ENCODE measurements around the gene NACA2.

The NACA2 gene

DNA sequence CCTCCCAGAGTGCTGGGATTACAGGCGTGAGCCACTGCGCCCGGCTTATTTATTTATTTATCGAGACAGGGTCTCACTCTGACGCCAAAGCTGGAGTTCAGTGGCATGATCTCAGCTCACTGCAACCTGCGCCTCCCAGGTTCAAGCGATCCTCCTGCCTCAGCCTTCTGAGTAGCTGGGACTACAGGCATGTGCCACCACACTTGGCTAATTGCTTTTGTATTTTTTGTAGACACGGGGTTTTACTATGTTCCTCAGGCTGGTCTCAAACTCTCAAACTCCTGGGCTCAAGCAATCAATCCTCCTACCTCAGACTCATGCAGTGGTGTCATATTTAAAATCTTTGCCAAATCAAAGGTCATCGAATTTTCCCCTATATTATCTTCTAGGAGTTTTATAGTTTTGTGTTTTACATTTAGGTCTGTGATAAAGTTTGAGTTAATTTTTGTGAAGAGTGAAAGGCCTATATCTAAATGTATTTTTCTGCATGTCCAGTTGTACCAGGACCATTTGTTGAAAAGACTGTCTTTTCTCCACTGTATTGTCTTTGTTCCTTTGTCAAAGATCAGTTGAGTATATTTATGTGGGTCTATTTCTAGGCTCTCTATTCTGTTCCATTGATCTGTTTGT, 47.1 kb downstream of the NACA2 start:
- DNase-seq: no peak

DNA sequence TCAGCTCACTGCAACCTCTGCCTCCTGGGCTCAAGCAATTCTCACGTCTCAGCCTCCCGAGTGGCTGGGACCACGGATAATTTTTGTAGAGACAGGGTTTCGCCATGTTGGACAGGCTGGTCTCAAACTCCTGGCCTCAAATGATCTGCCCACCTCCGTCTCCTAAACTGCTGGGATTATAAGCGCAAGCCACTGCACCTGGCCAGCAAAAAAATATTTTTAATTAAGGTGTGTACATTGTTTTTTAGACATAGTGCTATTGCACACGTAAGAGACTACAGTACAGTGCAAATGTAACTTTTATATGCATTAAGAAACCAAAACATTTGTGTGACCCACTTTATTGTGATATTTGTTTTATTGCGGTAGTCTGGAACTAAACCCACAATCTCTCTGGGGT, 49.0 kb downstream of the NACA2 start:
- DNase-seq: no peak

DNA sequence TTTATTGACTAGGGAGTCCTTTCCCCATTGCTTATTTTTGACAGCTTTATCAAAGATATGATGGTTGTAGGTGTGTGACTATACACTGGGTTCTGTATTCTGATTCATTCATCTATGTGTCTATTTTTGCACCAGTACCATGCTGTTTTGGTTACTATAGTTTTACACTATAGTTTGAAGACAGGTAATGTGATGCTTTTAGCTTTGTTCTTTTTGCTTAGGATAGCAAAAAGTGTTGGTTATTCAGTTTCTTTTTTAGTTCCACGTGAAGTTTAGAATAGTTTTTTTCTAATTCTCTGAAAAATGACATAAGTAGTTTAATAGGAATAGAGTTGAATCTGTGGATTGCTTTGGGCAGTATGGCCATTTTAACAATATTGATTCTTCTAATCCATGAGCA, 50.1 kb downstream of the NACA2 start:
- no peak for DNase-seq
